KMS-11 (cell line): ENCODE results near the gene DSC2.
"Not testable (repeated sequence)": the region's sequence is repeated elsewhere in the genome, so short reads cannot be mapped to it uniquely, and the experiment has no call there.

Source experiments
- H2AFZ ChIP-seq: fragments of 200-600 bp; sonication (generic); 2 replicates; pipeline ENCODE4 v1.6.1; 2016; ENCODE audit warnings: antibody characterized with exemption, mixed run types, low read depth
- H3K27ac ChIP-seq: fragments of 200-600 bp; sonication (generic); 2 replicates; pipeline ENCODE4 v1.6.1; 2016; ENCODE audit warnings: mild to moderate bottlenecking, mixed run types
- H3K27me3 ChIP-seq: fragments of 200-600 bp; sonication (generic); 2 replicates; pipeline ENCODE4 v1.6.1; 2017; ENCODE audit warnings: mild to moderate bottlenecking, low read depth, mixed run types, moderate library complexity; ENCODE audit not compliant: insufficient read depth
- H3K36me3 ChIP-seq: fragments of 200-600 bp; sonication (generic); 2 replicates; pipeline ENCODE4 v1.6.1; 2017; ENCODE audit warnings: mild to moderate bottlenecking, mixed run types; ENCODE audit not compliant: insufficient read depth
- H3K4me1 ChIP-seq: fragments of 200-600 bp; sonication (generic); 2 replicates; pipeline ENCODE4 v1.6.1; 2016; ENCODE audit warnings: mild to moderate bottlenecking, low read depth, mixed run types; ENCODE audit not compliant: poor library complexity, severe bottlenecking
- H3K4me2 ChIP-seq: fragments of 200-600 bp; sonication (generic); 2 replicates; pipeline ENCODE4 v1.7.0; 2016; ENCODE audit warnings: mild to moderate bottlenecking, mixed run types
- H3K4me3 ChIP-seq: fragments of 200-600 bp; sonication (generic); IDR thresholded peaks from 2 replicates; pipeline ENCODE4 v1.6.1; 2017; ENCODE audit warnings: low read depth, low read length, mixed read lengths; ENCODE audit not compliant: insufficient read depth
- H3K79me2 ChIP-seq: fragments of 200-600 bp; sonication (generic); 2 replicates; pipeline ENCODE4 v1.6.1; 2016; ENCODE audit warnings: low read depth, mixed run types; ENCODE audit not compliant: insufficient read depth
- H3K9ac ChIP-seq: fragments of 200-600 bp; sonication (generic); 2 replicates; pipeline ENCODE4 v1.6.1; 2016; ENCODE audit warnings: mild to moderate bottlenecking, mixed run types
- H4K20me1 ChIP-seq: fragments of 200-600 bp; sonication (generic); 2 replicates; pipeline ENCODE4 v1.6.1; 2016; ENCODE audit warnings: mild to moderate bottlenecking, mixed run types; ENCODE audit not compliant: insufficient read depth
- TF ChIP-seq, protein P1 (sequence below): fragments of 200-600 bp; sonication (generic); conservative IDR thresholded peaks from 2 replicates; pipeline ENCODE4 v1.6.1; 2017; ENCODE audit warnings: low read depth, mild to moderate bottlenecking, antibody characterized with exemption, low read length, moderate library complexity, mixed read lengths

Gene DSC2

GRCh38 chr18:31039426-31039825, 62.8 kb downstream of the DSC2 start:
- Histone ChIP-seq H2AFZ (no peak overlapping the region), H3K4me1 (no peaks in the 10 kb centered on the region), H3K36me3 (no peaks in the 10 kb centered on the region), H3K9ac (no peak overlapping the region), H3K27me3 (no peaks in the 10 kb centered on the region), H4K20me1 (no peaks in the 10 kb centered on the region), H3K79me2 (no peaks in the 10 kb centered on the region), H3K27ac (no peak overlapping the region), H3K4me2 (no peak overlapping the region), H3K4me3 (no peak overlapping the region)
- TF ChIP-seq, protein P1, sequence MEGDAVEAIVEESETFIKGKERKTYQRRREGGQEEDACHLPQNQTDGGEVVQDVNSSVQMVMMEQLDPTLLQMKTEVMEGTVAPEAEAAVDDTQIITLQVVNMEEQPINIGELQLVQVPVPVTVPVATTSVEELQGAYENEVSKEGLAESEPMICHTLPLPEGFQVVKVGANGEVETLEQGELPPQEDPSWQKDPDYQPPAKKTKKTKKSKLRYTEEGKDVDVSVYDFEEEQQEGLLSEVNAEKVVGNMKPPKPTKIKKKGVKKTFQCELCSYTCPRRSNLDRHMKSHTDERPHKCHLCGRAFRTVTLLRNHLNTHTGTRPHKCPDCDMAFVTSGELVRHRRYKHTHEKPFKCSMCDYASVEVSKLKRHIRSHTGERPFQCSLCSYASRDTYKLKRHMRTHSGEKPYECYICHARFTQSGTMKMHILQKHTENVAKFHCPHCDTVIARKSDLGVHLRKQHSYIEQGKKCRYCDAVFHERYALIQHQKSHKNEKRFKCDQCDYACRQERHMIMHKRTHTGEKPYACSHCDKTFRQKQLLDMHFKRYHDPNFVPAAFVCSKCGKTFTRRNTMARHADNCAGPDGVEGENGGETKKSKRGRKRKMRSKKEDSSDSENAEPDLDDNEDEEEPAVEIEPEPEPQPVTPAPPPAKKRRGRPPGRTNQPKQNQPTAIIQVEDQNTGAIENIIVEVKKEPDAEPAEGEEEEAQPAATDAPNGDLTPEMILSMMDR = no peak

DNA sequence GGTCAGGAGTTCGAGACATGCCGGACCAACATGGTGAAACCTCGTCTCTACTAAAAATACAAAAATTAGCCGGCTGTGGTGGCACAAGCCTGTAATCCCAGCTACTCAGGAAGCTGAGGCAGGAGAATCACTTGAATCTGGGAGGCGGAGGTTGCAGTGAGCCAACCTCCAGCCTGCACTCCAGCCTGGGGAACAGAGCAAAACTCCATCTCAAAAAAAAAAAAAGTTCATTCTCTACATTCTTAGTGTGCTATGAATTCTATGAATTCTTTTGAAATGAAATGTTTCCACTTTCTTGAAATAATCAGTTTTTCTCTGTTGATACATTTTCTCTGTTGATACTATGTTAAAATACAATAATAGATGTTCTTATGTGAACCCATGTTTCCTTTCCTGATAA, 64.5 kb downstream of the DSC2 start:
- not testable (repeated sequence) for H3K27me3 ChIP-seq, H3K4me3 ChIP-seq, H3K4me1 ChIP-seq, H3K4me2 ChIP-seq, H3K79me2 ChIP-seq, H2AFZ ChIP-seq, H3K27ac ChIP-seq, H3K36me3 ChIP-seq, H3K9ac ChIP-seq, H4K20me1 ChIP-seq

DNA sequence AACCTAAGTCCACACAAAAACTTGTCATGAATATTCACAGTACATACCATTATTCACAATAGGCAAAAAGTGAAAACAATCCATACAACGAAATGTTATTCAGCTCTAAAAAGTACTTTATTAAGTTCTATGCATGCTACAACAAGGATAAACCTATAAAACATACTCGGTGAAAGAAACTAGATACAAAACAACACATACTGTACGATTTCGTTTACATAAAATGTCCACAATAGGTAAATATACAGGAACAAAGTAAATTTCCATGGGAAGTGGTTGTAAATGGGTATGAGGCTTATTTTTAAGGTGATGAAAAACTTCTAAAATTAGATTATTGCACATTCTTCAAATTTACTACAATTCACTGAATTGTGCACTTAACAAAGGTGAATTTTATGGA, 67.7 kb downstream of the DSC2 start:
- no peak overlapping the region for H3K9ac ChIP-seq
- no peak overlapping the region for H3K4me2 ChIP-seq
- H3K4me3 ChIP-seq = no peak overlapping the region
- no peaks in the 10 kb centered on the region for H3K36me3 ChIP-seq
- no peaks in the 10 kb centered on the region for H3K27me3 ChIP-seq
- no peaks in the 10 kb centered on the region for H4K20me1 ChIP-seq
- H3K4me1 ChIP-seq = no peaks in the 10 kb centered on the region
- no peak overlapping the region for H2AFZ ChIP-seq
- TF ChIP-seq, protein P1 = no peak
- no peak overlapping the region for H3K27ac ChIP-seq
- H3K79me2 ChIP-seq = no peaks in the 10 kb centered on the region

GRCh38 chr18:31030574-31031278, 71.5 kb downstream of the DSC2 start:
- TF ChIP-seq, protein P1 = no peak
- Histone ChIP-seq H3K4me1 (no peaks in the 10 kb centered on the region), H3K79me2 (no peaks in the 10 kb centered on the region), H3K36me3 (no peaks in the 10 kb centered on the region), H3K27me3 (no peaks in the 10 kb centered on the region), H3K4me3 (no peak overlapping the region), H2AFZ (peak overlapping the region; percentile 23; the same call in 1 of the 2 replicates), H4K20me1 (no peaks in the 10 kb centered on the region), H3K4me2 (peak overlapping the region; percentile 12; the same call in 1 of the 2 replicates), H3K9ac (no peak overlapping the region), H3K27ac (no peak overlapping the region)

DNA sequence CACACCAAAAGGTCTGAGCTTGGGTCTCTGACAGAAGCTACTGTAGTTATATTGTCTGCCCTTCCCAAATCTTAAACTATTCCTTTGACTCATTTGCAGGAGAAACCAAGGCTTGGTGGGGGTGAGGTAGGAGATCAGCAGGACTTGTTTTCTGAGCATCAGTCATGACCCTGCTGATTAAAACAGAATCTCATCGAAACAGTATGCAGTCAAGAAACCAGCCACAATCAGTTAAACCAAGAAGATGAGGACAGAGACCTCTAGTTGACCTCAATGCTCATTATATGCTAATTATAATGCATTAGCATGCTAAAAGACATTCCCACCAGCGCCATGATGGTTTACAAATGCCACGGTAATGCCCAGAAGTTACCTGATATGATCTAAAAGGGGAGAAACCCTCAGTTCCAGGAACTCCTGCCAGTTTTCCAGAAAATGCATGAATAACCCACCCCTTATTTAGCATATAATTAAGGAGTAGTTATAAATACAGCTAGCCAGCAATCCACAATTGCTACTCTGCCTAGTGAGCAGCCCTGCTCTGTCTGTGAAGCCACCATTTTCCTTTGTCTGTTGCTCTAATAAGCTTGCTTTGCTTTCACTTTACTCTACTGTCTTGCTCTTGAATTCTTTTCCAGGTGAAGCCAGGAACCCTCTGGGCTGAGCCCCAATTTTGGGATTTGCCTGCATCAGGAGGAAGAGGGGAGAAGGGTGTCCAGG, 86.3 kb downstream of the DSC2 start:
- TF ChIP-seq, protein P1 = no peak
- no peaks in the 10 kb centered on the region for H3K4me1 ChIP-seq
- no peak overlapping the region for H3K9ac ChIP-seq
- H4K20me1 ChIP-seq = no peaks in the 10 kb centered on the region
- H3K36me3 ChIP-seq = no peaks in the 10 kb centered on the region
- no peaks in the 10 kb centered on the region for H3K27me3 ChIP-seq
- H3K79me2 ChIP-seq = no peaks in the 10 kb centered on the region
- H3K4me3 ChIP-seq = no peak overlapping the region
- no peak overlapping the region for H3K27ac ChIP-seq
- H2AFZ ChIP-seq = no peak overlapping the region
- no peak overlapping the region for H3K4me2 ChIP-seq

DNA sequence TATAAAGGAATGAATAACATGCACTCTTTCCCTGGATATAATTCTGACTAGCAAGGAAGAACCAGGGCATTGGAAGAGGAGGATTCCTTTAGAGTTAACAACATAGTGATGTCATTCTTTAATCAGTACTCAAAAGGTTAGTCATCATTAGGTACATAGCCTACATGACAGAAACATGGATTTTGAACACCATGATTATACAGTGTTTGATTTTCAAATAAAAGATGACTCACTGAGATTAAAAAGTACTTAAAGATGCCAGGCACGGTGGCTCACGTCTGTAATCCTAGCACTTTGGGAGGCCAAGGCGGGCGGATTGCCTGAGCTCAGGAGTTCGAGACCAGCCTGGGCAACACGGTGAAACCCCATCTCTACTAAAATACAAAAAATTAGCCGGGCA, 90.8 kb downstream of the DSC2 start:
- not testable (repeated sequence) for H3K4me2 ChIP-seq, H3K4me1 ChIP-seq, H3K9ac ChIP-seq, H3K79me2 ChIP-seq, H3K27ac ChIP-seq, H2AFZ ChIP-seq, H3K27me3 ChIP-seq, H3K4me3 ChIP-seq, H4K20me1 ChIP-seq, H3K36me3 ChIP-seq
